HG03175 (cell line): Measurements from ENCODE around the gene GPR157.

Source experiments
- ATAC-seq: cut with Tn5 transposase; IDR thresholded peaks from one replicate; pipeline ENCODE4 v1.9.1; 2021; ENCODE audit warnings: mild to moderate bottlenecking, moderate library complexity; ENCODE audit not compliant: unreplicated experiment

GPR157 gene

DNA sequence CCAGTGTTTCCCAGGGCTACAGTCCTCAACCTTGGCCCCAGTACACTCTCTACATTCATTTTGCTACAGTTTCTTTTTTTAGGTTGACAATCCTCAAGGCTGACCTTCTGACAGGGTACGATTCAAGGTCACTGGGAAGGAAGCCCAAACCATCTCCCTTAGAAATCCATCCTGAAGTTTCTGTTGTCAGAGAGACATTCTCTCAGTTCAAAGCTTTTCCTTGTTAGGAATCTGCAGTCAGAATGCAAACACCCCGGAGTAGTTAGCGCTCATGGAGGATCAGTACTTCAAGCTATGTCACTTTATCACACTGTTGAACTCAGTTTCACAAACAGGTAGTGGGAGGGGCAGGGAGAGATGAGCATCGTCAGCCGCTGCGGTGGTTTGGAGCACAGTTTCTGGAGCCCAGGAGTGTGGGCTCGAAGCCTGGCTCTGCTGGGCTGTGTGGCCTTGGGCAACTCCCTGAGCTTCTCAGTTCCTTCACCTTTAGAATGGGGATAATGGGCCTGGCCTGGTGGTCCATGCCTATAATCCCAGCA is 63.6 kb downstream of the GPR157 start:
- no peak for ATAC-seq

- no peak for ATAC-seq
These were observed 66.1 kb downstream of the GPR157 start for GRCh38 chr1:9062846-9063245.

GRCh38 chr1:9062021-9062471 is 66.9 kb downstream of the GPR157 start:
- ATAC-seq: no peak

DNA sequence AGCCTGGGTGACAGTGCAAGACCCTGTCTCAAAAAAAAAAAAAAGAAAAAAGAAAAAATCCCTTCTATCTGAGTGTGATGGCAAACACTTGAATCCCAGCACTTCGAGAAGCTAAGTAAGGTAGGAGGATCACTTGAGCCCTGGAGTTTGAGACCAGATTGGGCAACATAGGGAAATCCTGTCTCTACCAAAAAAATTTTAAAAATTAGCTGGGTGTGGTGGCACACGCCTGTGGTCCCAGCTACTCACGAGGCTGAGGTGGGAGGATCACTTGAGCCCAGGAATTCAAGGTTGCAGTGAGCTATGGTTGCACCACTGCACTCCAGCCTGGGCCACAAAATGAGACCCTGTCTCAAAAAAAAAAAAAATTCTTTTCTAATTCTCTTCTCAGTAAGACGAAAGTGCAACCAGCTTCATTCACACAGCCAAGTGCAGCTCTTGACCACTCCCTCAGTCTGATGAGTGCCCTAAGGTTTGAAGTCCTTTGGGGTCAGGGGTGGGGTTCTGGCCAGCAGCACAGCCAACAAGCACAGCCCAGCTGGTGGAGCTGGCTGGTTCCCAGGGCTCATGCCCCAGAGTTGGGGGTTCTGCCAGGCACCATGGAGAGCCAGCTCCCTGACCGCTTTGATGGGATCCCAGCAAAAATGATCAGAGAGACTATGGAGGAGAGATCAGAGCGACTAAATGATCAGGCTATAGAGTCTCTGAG is 67.5 kb downstream of the GPR157 start:
- no peak for ATAC-seq

DNA sequence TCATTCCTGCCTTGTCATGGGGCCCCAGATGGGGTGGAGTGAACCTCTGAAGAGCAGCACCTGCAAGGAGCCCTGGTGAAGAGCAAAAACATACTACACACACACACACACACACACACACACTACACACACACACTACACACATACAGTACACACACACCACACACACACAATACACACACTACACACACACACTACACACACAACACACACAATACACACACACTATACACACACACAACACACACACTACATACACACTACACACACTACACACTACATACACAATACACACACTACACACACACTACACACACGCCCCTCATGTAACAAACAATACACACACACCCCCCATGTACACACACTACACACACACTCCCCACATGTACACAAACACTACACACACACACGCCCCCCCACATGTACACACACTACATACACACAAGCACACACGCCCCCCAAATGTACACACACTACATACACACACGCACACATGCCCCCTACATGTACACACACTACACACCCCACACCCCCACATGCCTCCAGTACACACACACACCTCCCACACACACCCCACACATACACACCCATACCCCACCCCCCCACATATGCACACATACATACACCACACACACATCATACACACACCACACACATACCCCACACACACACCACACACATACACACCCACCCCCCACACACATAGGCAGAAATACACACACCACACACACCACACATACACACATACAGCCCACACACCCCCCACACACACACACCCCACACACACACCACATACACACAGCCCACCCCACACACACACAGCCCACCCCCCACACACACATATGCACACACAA is 68.8 kb downstream of the GPR157 start:
- no peak for ATAC-seq

GRCh38 chr1:9058465-9058864 is 70.4 kb downstream of the GPR157 start:
- ATAC-seq: no peak

- ATAC-seq: no peak
These were observed 71.1 kb downstream of the GPR157 start for GRCh38 chr1:9057851-9058250.

GRCh38 chr1:9052272-9053049 is 76.4 kb downstream of the GPR157 start:
- ATAC-seq: no peak

- ATAC-seq: no peak
These were observed 77.5 kb downstream of the GPR157 start for GRCh38 chr1:9051379-9051778.

DNA sequence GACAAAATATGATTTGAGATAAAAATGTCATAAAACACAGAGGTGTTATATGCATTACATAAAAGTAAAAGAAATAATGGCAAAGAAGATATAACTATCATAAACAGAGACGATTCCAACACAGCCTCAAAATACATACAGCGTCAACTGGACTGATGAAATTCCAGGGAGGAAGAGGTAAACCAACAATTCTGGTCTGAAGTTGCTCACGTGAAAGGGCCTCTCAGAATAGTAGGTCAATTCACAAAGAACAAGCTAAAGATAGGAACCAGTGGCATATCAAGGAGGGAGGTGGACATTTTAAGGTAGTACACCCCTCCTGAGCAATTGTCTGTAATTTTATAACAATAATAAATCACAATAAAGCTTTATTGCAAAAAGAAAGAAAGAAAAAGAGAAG is 78.1 kb downstream of the GPR157 start:
- ATAC-seq: no peak
